ENCODE results near the gene ZYG11B. TPM values are rescaled to one million over a fixed set of nuclear protein-coding genes. Genes with fewer than 3 reads are reported as not detected.
"Not testable (repeated sequence)": the region's sequence is repeated elsewhere in the genome, so short reads cannot be mapped to it uniquely, and the experiment has no call there.

The ZYG11B gene
- total RNA-seq, 1 donor, result 59.7 TPM

- TF ChIP-seq, protein P1, sequence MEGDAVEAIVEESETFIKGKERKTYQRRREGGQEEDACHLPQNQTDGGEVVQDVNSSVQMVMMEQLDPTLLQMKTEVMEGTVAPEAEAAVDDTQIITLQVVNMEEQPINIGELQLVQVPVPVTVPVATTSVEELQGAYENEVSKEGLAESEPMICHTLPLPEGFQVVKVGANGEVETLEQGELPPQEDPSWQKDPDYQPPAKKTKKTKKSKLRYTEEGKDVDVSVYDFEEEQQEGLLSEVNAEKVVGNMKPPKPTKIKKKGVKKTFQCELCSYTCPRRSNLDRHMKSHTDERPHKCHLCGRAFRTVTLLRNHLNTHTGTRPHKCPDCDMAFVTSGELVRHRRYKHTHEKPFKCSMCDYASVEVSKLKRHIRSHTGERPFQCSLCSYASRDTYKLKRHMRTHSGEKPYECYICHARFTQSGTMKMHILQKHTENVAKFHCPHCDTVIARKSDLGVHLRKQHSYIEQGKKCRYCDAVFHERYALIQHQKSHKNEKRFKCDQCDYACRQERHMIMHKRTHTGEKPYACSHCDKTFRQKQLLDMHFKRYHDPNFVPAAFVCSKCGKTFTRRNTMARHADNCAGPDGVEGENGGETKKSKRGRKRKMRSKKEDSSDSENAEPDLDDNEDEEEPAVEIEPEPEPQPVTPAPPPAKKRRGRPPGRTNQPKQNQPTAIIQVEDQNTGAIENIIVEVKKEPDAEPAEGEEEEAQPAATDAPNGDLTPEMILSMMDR (IDR thresholded peaks at IDR 0.05; ENCODE audit: insufficient read depth, low read length), result no peak
- no peak for DNase-seq (ENCODE audit: low read depth)
- H3K4me3 ChIP-seq (ENCODE audit: low read depth, low read length), result no peak overlapping the region
Measured at GRCh38 chr1:52852854-52853253, 126.6 kb downstream of the ZYG11B start.

DNA sequence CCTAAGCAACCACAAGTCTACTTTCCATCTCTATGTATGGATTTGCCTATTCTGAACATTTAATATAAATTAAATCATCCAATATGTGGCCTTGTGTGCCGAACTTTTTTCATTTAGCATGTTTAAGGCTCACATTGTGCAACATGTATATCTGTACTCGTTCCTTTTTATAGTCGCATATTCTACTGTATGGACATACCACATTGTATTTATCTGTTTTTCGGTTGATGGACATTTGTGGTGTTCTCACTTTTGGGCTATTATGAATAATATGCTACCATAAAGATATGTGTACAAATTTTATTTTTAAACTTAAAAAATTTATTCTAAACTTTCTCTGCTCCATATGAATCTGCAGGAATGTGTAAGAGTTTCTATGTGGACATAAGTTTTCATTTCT, 129.3 kb downstream of the ZYG11B start:
- no peak for DNase-seq (ENCODE audit: low read depth)
- TF ChIP-seq, protein P1 (IDR thresholded peaks at IDR 0.05; ENCODE audit: insufficient read depth, low read length), result no peak
- no peak overlapping the region for H3K4me3 ChIP-seq (ENCODE audit: low read depth, low read length)

DNA sequence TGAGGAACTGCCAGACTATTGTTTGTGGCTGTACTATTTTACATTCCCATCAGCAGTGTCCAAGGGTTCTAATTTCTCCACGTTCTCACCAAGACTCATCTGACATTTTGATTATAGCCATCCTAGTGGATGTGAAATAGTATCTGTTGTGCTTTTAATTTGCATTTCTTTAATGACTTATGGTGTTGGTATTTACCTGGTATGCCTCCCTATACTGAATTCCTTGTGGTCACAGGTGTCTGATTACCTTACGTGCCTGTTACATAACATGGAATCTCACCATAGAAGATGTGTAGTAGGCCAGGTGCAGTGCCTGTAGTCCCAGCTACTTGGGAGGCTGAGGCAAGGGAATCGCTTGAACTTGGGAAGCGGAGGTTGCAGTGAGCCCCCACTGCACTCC, 129.8 kb downstream of the ZYG11B start:
- DNase-seq (ENCODE audit: low read depth), result no peak
- TF ChIP-seq, protein P1 (IDR thresholded peaks at IDR 0.05; ENCODE audit: insufficient read depth, low read length), result no peak
- H3K4me3 ChIP-seq (ENCODE audit: low read depth, low read length), result no peak overlapping the region

DNA sequence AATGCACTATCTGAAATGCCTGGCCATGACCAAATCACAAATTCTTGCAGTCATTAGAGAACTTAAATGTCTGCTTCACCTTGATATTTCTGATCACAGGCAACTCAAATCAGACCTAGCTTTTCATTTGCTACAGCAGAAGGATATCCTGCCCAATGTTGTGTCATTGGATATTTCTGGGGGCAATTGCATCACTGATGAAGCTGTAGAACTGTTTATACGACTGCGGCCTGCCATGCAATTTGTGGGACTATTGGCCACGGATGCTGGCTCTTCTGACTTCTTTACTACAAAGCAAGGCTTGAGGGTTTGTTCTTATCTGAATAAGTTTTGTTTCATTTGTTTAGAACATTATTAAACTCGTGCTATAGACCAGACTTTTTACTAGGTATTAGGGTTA, 131.2 kb downstream of the ZYG11B start:
- no peak for DNase-seq (ENCODE audit: low read depth)

DNA sequence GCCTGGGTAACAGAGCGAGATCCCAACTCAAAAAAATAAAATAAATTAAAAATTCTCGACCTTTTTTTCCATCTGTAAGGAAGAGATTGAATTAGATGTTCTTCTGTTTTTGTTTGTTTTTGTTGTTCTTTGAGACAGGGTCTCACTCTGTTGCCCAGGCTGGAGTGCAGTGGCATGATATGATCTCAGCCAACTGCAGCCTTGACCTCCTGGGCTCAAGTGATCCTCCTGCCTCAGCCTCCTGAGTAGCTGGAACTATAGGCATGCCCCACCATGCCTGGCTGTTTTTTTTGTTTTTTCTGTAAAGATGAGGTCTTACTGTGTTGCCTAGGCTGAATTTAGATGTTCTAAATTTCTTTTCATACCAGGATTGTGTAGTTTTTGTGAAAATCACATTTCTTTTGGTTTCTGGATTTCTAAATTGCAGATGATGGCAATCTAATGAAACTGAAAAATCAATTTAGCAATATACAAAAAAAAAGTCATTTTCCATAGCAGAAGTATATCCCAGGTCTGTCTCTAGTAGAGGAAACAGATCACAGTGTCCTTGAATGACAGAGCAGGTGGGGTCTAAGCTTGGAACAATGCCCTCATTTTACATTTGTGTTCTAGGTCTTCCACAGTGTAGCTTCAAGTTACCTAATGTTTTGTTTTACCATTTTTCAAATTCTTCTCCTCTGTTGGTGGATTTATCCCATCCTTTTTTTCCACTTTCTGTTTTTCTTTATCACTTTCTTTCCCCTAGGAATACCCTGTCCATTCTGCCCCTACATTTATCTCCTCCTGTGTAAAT, 136.6 kb downstream of the ZYG11B start:
- H3K4me3 ChIP-seq (ENCODE audit: low read depth, low read length), result no peak overlapping the region
- no peak for DNase-seq (ENCODE audit: low read depth)
- TF ChIP-seq, protein P1 (IDR thresholded peaks at IDR 0.05; ENCODE audit: insufficient read depth, low read length), result no peak

More for the DNA sequence above, 131.2 kb downstream of the ZYG11B start:
- TF ChIP-seq, protein P1 (IDR thresholded peaks at IDR 0.05; ENCODE audit: insufficient read depth, low read length), result no peak
- H3K4me3 ChIP-seq (ENCODE audit: low read depth, low read length), result no peak overlapping the region

GRCh38 chr1:52867087-52867863, 141.0 kb downstream of the ZYG11B start:
- no peak for DNase-seq (ENCODE audit: low read depth)
- no peak overlapping the region for H3K4me3 ChIP-seq (ENCODE audit: low read depth, low read length)
- TF ChIP-seq, protein P1 (IDR thresholded peaks at IDR 0.05; ENCODE audit: insufficient read depth, low read length), result no peak

DNA sequence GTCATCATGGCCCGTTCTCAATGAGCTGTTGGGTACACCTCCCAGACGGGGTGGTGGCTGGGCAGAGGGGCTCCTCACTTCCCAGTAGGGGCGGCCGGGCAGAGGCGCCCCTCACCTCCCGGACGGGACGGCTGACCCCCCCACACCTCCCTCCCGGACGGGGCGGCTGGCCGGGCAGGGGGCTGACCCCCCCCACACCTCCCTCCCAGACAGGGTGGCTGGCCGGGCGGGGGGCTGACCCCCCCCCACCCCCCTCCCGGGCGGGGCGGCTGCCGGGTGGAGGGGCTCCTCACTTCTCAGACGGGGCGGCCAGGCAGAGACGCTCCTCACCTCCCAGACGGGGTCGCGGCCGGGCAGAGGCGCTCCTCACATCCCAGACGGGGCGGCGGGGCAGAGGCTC, 143.5 kb downstream of the ZYG11B start:
- not testable (repeated sequence) for DNase-seq (ENCODE audit: low read depth); H3K4me3 ChIP-seq (ENCODE audit: low read depth, low read length)
